Measurements from ENCODE around the gene ZNF749.

The ZNF749 gene

DNA sequence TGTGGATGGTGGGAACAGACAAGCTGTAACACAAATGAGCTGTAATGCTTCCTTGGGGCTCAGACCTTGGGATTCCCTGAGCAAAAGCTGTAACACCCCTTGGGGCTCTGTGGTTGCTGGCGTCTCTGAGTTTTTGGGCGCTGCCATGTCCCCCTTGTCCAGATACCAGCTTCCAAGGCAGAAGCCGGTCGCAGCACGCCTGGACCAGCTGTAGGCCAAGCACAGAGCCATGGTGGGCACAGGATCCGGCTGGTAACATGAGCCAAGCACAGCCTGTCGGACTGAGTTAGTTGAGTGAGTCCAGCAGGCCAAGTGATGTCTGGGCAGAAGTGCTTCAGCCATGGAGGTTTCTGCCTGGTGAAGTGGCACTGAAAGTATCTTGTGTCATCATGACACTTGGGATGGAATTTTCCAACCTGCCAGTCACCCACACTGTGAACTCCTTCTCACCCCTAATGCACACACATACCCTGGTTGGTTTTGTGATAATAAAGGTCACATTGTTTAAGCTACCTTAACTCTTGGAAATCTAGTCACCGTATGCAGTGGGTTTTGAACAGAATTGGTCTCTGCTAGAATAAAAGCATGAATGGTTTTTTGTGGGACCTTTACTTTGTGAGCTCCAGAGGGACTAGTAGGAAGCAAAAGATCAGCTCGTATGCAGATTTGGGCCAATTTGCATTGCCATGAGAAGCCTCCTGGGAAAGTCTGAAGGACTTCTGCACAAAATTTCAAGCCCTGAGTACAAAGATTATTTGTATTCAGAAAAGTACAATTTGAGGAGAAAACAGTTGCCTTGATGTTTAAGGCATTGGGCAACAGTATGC is 31.2 kb upstream of the ZNF749 start:
- POLR2A ChIA-PET: no interaction called here
- TF ChIP-seq, protein P1, sequence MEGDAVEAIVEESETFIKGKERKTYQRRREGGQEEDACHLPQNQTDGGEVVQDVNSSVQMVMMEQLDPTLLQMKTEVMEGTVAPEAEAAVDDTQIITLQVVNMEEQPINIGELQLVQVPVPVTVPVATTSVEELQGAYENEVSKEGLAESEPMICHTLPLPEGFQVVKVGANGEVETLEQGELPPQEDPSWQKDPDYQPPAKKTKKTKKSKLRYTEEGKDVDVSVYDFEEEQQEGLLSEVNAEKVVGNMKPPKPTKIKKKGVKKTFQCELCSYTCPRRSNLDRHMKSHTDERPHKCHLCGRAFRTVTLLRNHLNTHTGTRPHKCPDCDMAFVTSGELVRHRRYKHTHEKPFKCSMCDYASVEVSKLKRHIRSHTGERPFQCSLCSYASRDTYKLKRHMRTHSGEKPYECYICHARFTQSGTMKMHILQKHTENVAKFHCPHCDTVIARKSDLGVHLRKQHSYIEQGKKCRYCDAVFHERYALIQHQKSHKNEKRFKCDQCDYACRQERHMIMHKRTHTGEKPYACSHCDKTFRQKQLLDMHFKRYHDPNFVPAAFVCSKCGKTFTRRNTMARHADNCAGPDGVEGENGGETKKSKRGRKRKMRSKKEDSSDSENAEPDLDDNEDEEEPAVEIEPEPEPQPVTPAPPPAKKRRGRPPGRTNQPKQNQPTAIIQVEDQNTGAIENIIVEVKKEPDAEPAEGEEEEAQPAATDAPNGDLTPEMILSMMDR (IDR thresholded peaks at IDR 0.05; ENCODE audit: control extremely low read depth, extremely low read depth, low read depth, missing control alignments): no peak
- DNase-seq (ENCODE audit: extremely low spot score): no peak
- CTCF ChIA-PET: interaction anchor here (0.8 to 1.0 kb wide), 3 partner anchors 15 to 751 kb away, joined by 3 read pairs; partner anchors contain the start of gene ZNF548

DNA sequence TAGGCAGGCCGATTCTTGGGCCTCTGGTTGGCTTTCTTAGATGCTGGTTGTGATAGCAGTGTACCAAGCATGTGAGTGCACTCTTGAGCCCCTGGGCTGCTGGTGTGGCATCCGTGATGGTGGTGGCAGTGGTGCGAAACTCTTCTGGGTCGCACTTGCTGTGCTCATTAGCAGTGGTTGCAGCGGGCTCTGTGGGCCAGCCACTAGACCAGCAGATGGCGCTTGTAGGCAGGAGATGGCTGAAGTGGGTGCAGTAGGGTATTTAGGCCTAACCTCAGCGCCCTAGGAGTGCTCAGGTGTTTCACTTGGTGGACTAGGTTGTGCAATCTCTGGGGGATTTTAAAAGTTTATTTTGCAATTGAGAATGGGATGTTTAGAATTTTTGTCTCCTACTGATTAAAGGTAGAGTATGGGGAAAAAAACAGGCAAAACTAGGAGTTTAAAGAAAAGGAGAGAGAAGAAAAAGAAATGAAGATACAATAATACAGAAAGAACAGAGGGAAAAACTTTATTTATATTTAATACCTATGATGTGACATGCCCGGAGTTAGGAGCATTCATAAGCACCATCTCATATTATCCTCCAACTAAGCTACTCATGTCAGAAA is 28.5 kb upstream of the ZNF749 start:
- peak; percentile 76 for DNase-seq (ENCODE audit: extremely low spot score)
- CTCF ChIA-PET: interaction anchor here (0.6 to 1.8 kb wide), 18 partner anchors 8 to 1063 kb away, joined by 3 to 13 read pairs (median 3); partner anchors contain the start of genes ZNF548 and ZNF551
- POLR2A ChIA-PET: no interaction called here
- TF ChIP-seq, protein P1 (IDR thresholded peaks at IDR 0.05; ENCODE audit: control extremely low read depth, extremely low read depth, low read depth, missing control alignments): peak; percentile 81

DNA sequence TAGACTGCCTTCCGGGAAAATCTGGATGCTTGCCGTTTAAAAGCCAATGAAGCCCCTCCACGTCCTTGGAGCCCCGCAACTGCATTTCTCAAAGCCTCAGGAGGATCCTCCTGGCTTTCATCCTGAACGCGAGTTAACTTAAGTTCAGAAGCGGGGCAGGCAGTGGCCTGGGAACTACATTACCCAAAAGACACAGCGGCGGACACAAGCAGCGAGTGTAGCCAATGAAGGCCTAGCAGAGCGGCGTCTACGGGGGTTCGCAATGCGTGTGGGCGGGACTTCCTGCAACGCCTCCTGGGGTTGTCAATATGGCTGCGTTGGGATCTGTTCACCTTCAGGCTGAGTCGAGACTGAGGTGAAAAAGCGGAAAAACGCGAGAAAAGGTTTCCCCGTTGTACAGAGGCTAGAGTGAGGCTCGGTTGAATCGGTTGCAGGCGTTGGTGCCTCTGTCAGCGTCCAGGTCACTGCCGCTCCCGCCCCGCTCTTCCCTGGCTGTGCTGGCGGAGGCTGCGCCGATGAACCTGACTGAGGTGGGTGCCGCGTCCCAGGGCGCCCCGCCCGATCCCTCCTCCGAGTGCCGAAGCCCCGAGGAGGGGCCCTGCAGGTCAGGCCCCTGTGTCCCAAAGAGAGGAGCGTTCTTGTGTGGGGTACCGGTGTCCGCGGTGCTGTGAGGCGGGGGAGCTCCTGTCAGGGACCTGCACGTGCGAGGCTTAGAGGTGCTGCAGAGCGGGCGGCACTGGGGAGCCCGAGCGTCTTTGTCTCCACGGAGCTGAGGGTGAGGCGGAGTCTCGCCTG is 24.1 kb upstream of the ZNF749 start, which contains the start of gene ZNF17:
Gene ZNF17 (plus strand): TSS at position 285 of the 795 bp plus-strand sequence. CDS start 2,455 bp downstream, outside the sequence.
- ChIA-PET CTCF (no interaction called here), POLR2A (no interaction called here)
- TF ChIP-seq, protein P1 (IDR thresholded peaks at IDR 0.05; ENCODE audit: control extremely low read depth, extremely low read depth, low read depth, missing control alignments): no peak
- peak; percentile 94 for DNase-seq (ENCODE audit: extremely low spot score)

DNA sequence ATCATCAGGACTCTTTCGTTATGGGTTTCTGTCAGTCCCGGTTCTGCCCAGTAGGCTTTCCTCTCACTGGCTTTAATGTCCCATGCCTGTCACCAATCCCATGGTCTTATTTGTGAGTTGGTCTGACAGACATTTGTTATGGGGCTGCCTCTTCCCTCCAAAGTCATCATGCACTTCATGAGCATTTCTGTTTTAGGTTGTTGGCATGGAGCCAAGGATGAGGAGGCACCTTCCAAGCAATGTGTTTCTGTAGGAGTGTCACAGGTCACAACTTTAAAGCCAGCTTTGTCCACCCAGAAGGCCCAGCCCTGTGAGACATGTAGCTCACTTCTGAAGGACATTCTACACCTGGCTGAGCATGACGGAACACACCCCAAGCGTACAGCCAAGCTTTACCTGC is 15.7 kb upstream of the ZNF749 start:
- TF ChIP-seq, protein P1 (IDR thresholded peaks at IDR 0.05; ENCODE audit: control extremely low read depth, extremely low read depth, low read depth, missing control alignments): no peak
- no peak for DNase-seq (ENCODE audit: extremely low spot score)
- ChIA-PET POLR2A (no interaction called here), CTCF (interaction anchor here (0.9 kb wide), 1 partner anchor 13 kb away, joined by 3 read pairs; no protein-coding TSS in a partner anchor)

DNA sequence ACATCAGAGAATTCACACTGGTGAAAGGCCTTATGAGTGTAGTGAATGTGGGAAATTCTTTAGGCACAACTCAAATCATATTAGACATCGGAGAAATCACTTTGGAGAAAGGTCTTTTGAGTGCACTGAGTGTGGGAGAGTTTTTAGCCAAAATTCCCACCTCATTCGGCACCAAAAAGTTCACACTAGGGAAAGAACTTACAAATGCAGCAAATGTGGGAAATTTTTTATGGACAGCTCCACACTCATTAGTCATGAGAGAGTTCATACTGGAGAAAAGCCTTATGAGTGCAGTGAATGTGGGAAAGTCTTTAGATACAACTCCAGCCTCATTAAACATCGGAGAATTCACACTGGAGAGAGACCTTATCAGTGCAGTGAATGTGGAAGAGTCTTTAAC is 14.1 kb upstream of the ZNF749 start:
- no peak for DNase-seq (ENCODE audit: extremely low spot score)
- TF ChIP-seq, protein P1 (IDR thresholded peaks at IDR 0.05; ENCODE audit: control extremely low read depth, extremely low read depth, low read depth, missing control alignments): no peak
- ChIA-PET POLR2A (no interaction called here), CTCF (interaction anchor here (1.0 kb wide), 1 partner anchor 17 kb away, joined by 3 read pairs; no protein-coding TSS in a partner anchor)
